ENCODE results near the gene CHST10. TPM values are rescaled to one million over a fixed set of nuclear protein-coding genes. Genes with fewer than 3 reads are reported as not detected.

CHST10 gene
- polyA plus RNA-seq, 1 donor from 2014 or later: 76.1 TPM

DNA sequence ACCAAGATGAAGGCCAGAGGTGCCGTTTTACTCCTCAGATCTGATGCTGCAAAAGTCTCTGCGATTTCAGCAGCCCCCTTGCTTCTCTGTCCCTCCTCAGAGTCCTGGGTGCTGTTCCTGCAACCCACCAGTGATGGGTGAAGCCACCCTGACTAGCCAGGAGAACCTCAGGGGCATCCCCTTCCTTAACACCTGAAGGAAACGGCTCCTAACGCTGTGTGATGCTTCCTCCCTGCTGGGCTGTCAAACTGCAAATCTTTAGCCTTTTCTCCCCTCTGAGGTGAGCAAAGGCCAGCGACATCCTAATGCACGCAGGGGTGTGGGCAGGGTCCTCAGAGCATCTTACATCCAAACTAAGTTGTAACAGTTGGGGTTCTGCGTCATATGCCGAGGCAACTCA is 24.8 kb downstream of the CHST10 start:
- Histone ChIP-seq H3K27me3 (ENCODE audit: insufficient read depth, low read depth, low read length) (no peaks in the 10 kb centered on the region), H3K9ac (ENCODE audit: low read length) (no peak overlapping the region), H3K9me3 (ENCODE audit: low read length) (no peaks in the 10 kb centered on the region), H3K27ac (ENCODE audit: low read length) (no peak overlapping the region), H3F3A (ENCODE audit: insufficient read depth, low read length, poor library complexity, severe bottlenecking) (no peaks in the 10 kb centered on the region), H3K4me2 (ENCODE audit: low read length) (no peak overlapping the region), H2AFZ (ENCODE audit: low read depth, low read length) (no peak overlapping the region), H3K79me2 (replicated peaks; ENCODE audit: insufficient read depth, low read length) (no peaks in the 10 kb centered on the region), H4K20me1 (ENCODE audit: insufficient read depth) (no peaks in the 10 kb centered on the region), H3K4me3 (ENCODE audit: low read length) (no peak overlapping the region), H3K9me2 (ENCODE audit: insufficient read depth, low read length) (no peaks in the 10 kb centered on the region), H3K36me3 (ENCODE audit: insufficient read depth, low read length) (no peaks in the 10 kb centered on the region)
- TF ChIP-seq SMC3 (conservative IDR thresholded peaks at IDR 0.05; ENCODE audit: poor library complexity) (no peak), MXI1 (conservative IDR thresholded peaks at IDR 0.05; ENCODE audit: poor library complexity, severe bottlenecking) (no peak), EZH2 (IDR thresholded peaks at IDR 0.05; ENCODE audit: borderline replicate concordance, insufficient read depth, low read length, poor library complexity, severe bottlenecking) (no peak), TAF1 (IDR thresholded peaks at IDR 0.05; ENCODE audit: low read depth) (no peak), POLR2AphosphoS5 (IDR thresholded peaks at IDR 0.05) (no peak), RAD21 (conservative IDR thresholded peaks at IDR 0.05) (no peak), EP300 (conservative IDR thresholded peaks at IDR 0.05; ENCODE audit: poor library complexity, severe bottlenecking) (no peak)
- TF ChIP-seq, protein P1, sequence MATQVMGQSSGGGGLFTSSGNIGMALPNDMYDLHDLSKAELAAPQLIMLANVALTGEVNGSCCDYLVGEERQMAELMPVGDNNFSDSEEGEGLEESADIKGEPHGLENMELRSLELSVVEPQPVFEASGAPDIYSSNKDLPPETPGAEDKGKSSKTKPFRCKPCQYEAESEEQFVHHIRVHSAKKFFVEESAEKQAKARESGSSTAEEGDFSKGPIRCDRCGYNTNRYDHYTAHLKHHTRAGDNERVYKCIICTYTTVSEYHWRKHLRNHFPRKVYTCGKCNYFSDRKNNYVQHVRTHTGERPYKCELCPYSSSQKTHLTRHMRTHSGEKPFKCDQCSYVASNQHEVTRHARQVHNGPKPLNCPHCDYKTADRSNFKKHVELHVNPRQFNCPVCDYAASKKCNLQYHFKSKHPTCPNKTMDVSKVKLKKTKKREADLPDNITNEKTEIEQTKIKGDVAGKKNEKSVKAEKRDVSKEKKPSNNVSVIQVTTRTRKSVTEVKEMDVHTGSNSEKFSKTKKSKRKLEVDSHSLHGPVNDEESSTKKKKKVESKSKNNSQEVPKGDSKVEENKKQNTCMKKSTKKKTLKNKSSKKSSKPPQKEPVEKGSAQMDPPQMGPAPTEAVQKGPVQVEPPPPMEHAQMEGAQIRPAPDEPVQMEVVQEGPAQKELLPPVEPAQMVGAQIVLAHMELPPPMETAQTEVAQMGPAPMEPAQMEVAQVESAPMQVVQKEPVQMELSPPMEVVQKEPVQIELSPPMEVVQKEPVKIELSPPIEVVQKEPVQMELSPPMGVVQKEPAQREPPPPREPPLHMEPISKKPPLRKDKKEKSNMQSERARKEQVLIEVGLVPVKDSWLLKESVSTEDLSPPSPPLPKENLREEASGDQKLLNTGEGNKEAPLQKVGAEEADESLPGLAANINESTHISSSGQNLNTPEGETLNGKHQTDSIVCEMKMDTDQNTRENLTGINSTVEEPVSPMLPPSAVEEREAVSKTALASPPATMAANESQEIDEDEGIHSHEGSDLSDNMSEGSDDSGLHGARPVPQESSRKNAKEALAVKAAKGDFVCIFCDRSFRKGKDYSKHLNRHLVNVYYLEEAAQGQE (IDR thresholded peaks at IDR 0.05; ENCODE audit: borderline replicate concordance): no peak
- TF ChIP-seq, protein P2, sequence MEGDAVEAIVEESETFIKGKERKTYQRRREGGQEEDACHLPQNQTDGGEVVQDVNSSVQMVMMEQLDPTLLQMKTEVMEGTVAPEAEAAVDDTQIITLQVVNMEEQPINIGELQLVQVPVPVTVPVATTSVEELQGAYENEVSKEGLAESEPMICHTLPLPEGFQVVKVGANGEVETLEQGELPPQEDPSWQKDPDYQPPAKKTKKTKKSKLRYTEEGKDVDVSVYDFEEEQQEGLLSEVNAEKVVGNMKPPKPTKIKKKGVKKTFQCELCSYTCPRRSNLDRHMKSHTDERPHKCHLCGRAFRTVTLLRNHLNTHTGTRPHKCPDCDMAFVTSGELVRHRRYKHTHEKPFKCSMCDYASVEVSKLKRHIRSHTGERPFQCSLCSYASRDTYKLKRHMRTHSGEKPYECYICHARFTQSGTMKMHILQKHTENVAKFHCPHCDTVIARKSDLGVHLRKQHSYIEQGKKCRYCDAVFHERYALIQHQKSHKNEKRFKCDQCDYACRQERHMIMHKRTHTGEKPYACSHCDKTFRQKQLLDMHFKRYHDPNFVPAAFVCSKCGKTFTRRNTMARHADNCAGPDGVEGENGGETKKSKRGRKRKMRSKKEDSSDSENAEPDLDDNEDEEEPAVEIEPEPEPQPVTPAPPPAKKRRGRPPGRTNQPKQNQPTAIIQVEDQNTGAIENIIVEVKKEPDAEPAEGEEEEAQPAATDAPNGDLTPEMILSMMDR (IDR thresholded peaks at IDR 0.05; ENCODE audit: poor library complexity, severe bottlenecking): no peak

DNA sequence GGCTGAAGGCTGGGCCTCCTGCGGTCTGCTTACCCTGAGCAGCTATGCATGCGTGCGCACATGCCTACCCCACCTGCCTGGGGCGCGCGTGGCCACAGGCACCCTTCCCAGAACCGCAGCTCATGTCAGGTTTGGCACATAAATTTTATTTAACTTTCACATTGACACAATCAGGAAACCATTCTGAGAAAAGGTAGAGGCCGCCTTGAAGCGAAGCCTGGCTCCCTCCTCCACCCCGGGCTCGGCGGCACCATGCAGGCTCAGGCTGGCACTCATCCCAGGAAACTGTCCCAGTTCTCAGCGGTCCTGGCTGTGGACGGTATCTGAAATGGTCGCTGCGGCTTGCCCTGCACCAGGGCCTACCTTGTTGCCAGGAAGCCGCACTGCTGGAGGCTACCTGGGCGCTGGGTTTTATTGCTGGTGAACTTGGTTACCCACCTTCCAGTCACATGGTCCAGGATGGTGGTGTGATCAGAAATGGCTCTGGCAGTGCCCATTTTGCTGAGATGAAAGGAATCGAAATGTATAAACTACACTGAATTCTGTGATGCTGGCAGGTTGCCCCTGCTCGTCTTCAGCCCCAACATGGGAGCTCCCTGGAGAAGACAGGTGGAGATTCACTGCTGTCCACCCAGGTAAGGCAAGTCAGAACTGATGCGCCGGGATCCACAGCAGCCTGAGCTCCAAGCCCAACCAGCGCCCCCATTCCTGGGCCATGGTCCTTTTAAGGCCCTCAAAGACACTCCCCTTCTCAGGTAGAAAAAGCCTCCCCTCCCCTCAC is 25.5 kb downstream of the CHST10 start:
- Histone ChIP-seq H4K20me1 (ENCODE audit: insufficient read depth) (no peaks in the 10 kb centered on the region), H3K9me2 (ENCODE audit: insufficient read depth, low read length) (no peaks in the 10 kb centered on the region), H3K27ac (ENCODE audit: low read length) (no peak overlapping the region), H3K9me3 (ENCODE audit: low read length) (no peaks in the 10 kb centered on the region), H3F3A (ENCODE audit: insufficient read depth, low read length, poor library complexity, severe bottlenecking) (no peaks in the 10 kb centered on the region), H3K36me3 (ENCODE audit: insufficient read depth, low read length) (no peaks in the 10 kb centered on the region), H3K4me3 (ENCODE audit: low read length) (no peak overlapping the region), H3K79me2 (replicated peaks; ENCODE audit: insufficient read depth, low read length) (no peaks in the 10 kb centered on the region), H2AFZ (ENCODE audit: low read depth, low read length) (no peak overlapping the region), H3K27me3 (ENCODE audit: insufficient read depth, low read depth, low read length) (no peaks in the 10 kb centered on the region), H3K9ac (ENCODE audit: low read length) (no peak overlapping the region), H3K4me2 (ENCODE audit: low read length) (no peak overlapping the region)
- TF ChIP-seq, protein P1 (IDR thresholded peaks at IDR 0.05; ENCODE audit: borderline replicate concordance): no peak
- TF ChIP-seq SMC3 (conservative IDR thresholded peaks at IDR 0.05; ENCODE audit: poor library complexity) (no peak), RAD21 (conservative IDR thresholded peaks at IDR 0.05) (no peak), POLR2AphosphoS5 (IDR thresholded peaks at IDR 0.05) (no peak), EZH2 (IDR thresholded peaks at IDR 0.05; ENCODE audit: borderline replicate concordance, insufficient read depth, low read length, poor library complexity, severe bottlenecking) (no peak), MXI1 (conservative IDR thresholded peaks at IDR 0.05; ENCODE audit: poor library complexity, severe bottlenecking) (no peak), TAF1 (IDR thresholded peaks at IDR 0.05; ENCODE audit: low read depth) (no peak), EP300 (conservative IDR thresholded peaks at IDR 0.05; ENCODE audit: poor library complexity, severe bottlenecking) (no peak)
- TF ChIP-seq, protein P2 (IDR thresholded peaks at IDR 0.05; ENCODE audit: poor library complexity, severe bottlenecking): no peak

Data from neural cell (in vitro differentiated cells).